Measurements from ENCODE around the gene TBXAS1.
"Not testable (repeated sequence)": the region's sequence is repeated elsewhere in the genome, so short reads cannot be mapped to it uniquely, and the experiment has no call there.

The TBXAS1 gene

GRCh38 chr7:139918480-139918879 is 89.4 kb downstream of the TBXAS1 start:
- TF ChIP-seq CTCF (IDR thresholded peaks at IDR 0.05; ENCODE audit: borderline replicate concordance, control extremely low read depth, extremely low read depth, insufficient read depth, missing control alignments), result no peak
- DNase-seq (ENCODE audit: low spot score), result no peak
- in situ Hi-C loops (cut with MboI; ENCODE audit: low sequenced_read_pairs, unreplicated experiment), result no loop called here

- DNase-seq (ENCODE audit: low spot score), result no peak
- TF ChIP-seq CTCF (IDR thresholded peaks at IDR 0.05; ENCODE audit: borderline replicate concordance, control extremely low read depth, extremely low read depth, insufficient read depth, missing control alignments), result no peak
- in situ Hi-C loops (cut with MboI; ENCODE audit: low sequenced_read_pairs, unreplicated experiment), result no loop called here
Measured at GRCh38 chr7:139923090-139923489, 94.0 kb downstream of the TBXAS1 start.

GRCh38 chr7:139924461-139924860 is 95.4 kb downstream of the TBXAS1 start:
- TF ChIP-seq CTCF (IDR thresholded peaks at IDR 0.05; ENCODE audit: borderline replicate concordance, control extremely low read depth, extremely low read depth, insufficient read depth, missing control alignments), result no peak
- in situ Hi-C loops (cut with MboI; ENCODE audit: low sequenced_read_pairs, unreplicated experiment), result no loop called here
- no peak for DNase-seq (ENCODE audit: low spot score)

- DNase-seq (ENCODE audit: low spot score); in situ Hi-C loops (cut with MboI; ENCODE audit: low sequenced_read_pairs, unreplicated experiment): not testable (repeated sequence)
Measured at GRCh38 chr7:139929221-139929620, 100.2 kb downstream of the TBXAS1 start.

DNA sequence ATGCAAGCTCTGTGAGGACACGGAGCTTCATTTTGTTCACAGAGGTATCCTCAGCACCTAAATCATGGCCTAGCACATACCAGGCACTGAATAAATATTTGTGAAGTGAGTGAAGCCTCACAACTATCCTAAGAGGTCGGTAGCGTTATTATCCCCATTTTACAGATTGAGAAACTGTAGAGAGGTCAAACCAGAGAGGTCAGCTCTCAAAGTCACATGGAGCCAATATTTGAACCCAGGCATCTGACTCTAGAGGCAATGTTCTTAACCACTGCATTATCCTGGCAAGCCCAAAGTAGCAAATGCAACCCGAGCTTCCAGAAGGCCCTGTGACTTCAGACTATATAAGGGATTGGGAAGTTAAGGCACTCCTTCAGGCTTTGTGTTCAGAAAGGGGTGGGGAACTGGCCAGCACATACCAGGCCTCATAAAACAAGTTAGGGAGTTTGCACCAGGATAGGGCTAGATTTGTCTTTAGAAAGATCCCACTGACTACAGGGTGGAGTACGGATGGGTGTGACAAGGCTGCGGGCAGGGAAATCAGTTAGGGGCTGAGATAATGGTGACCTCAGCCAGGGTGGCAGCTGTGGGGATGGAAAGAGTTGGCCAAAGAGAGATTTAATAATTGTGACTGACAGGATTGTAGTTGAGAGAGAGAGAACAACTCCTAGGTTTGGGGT is 101.4 kb downstream of the TBXAS1 start:
- in situ Hi-C loops (cut with MboI; ENCODE audit: low sequenced_read_pairs, unreplicated experiment), result no loop called here
- no peak for DNase-seq (ENCODE audit: low spot score)
- TF ChIP-seq CTCF (IDR thresholded peaks at IDR 0.05; ENCODE audit: borderline replicate concordance, control extremely low read depth, extremely low read depth, insufficient read depth, missing control alignments), result no peak

DNA sequence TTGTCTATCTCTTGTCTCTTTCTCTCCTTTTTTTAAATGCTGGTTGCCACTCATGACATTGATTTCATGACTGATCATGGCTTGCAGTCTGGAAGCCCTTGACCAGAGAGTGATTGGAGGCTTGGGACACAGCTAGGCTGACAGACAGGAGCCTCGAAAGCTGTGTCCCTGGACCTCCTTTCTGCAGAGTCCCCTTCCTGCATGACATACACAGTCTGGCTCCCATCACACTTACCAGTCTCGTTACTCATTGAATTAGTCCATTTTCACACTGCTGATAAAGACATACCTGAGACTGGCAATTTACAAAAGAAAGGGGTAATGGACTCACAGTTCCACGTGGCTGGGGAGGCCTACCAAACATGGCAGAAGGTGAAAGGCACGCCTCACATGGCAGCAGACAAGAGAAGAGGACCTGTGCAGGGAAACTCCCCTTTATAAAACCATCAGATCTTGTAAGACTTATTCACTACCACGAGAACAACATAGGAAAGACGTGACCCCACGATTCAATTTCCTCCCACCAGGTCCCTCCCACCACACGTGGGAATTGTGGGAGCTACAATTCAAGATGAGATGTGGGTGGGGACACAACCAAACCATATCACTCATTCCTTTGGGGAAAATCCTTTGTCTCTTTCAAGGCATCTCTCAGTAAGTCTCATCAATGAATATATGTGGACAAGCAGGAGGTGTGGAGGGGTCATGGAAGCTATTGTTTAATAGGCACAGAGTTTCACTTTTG is 102.3 kb downstream of the TBXAS1 start:
- in situ Hi-C loops (cut with MboI; ENCODE audit: low sequenced_read_pairs, unreplicated experiment), result no loop called here

More for the DNA sequence above, 102.3 kb downstream of the TBXAS1 start:
- DNase-seq (ENCODE audit: low spot score), result no peak
- no peak for TF ChIP-seq CTCF (IDR thresholded peaks at IDR 0.05; ENCODE audit: borderline replicate concordance, control extremely low read depth, extremely low read depth, insufficient read depth, missing control alignments)

All from GM13976 (cell line).